Transverse colon (tissue), 1 donor: ENCODE measurements around the gene COX8A.

Source experiments
- EP300 ChIP-seq: sonication (generic); formaldehyde crosslinking; IDR thresholded peaks from one replicate; pipeline ENCODE4 v1.6.1; 2017; ENCODE audit warnings: antibody characterized with exemption, low read depth
- POLR2A ChIP-seq: fragments of 450-650 bp; IDR thresholded peaks from one replicate; pipeline ENCODE4 v1.6.1; 2016; ENCODE audit warnings: antibody characterized with exemption, mild to moderate bottlenecking, moderate library complexity

- TF ChIP-seq EP300 (no peak), POLR2A (no peak)
Measured at GRCh38 chr11:64014356-64014755, 39.9 kb downstream of the COX8A start.
